ENCODE measurements around the gene DNAH7. TPM values are rescaled to one million over a fixed set of nuclear protein-coding genes. Genes with fewer than 3 reads are reported as not detected.

Gene DNAH7
- total RNA-seq = 0.66 and 2.3 TPM in 2 replicates

DNA sequence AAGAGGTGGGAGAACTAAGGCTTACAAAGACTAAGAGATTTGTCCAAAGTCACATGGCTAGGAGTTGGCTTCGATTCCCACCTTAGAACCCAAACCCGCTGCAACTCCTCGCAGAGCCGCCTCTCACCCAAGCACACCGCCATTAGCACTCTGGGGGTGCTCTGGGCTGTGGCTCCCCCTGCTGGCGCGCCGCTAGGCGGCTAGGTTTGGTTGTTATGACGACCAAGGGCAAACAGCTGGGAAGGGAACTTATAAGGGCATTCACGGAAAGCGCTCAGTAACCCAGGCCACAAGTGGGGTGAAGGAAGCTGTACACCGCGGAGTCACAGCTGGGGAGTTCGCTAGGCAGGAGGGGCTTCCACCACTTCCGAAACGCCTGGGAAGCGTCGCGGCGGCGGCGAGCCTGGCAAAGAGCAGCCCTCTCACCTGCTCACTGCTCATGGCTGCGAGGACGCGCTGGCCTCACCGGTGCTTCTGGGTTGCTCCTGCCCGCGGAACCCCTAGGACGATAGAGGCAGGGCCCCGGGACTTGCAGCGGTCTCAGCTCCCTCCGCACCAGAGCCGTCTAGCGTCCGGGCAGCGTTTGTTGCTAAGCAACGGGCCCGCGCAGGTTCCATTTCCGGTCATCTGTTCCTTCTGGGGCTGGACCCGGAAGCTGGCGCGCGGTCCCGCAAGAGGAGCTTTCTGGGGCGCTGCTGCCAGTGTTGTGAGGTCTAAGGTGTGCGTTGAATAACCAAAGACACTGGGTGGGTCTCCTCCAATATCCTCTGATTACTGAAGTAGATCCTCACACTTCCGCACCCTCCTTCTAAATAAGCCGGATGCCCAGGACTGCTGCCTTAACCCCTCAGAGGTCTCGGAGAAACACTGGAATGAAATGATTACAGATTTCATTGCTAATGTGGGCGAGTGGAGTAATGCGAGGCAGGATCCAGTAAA is at the start of gene DNAH7:
DNAH7 (minus strand) TSS at position 567 of the 939 bp plus-strand sequence; CDS start at position 441, 126 bp downstream.

Other genes with a start within 250 kb of the DNAH7 start
- 38.0 and 52.2 TPM in 2 replicates for gene STK17B, start 102.7 kb upstream of the DNAH7 start, total RNA-seq